ENCODE measurements around the gene GPR137.

Gene GPR137

DNA sequence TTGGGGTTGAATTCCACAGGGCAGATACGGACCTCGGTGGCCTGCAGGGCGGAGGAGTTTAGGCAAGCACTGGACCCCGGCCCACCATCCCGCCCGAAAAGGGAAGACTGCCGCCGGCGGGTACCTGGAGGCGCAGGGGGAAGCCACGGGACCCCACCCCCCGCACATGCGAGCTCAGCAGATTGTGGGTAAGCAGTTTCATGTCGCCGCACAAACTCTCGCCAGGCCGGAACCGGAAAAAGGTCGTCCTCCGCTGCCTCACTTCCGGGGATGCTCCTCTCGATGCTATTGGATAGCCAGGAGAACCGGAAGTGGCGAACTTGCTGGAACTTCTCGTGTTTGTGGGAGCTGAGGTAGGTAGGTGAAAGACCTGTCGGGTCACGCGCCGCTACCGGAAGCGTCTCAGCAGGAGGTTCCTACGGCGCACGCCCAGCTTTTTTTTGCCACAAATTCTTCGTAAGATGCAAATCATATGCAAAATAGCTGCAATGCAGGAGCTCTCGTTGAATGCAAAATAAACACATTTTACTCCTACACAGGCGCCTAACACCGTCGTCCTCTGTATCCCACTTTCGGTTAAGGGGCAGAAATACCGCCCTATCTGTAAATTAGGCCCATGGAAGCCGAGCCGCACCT is 31.8 kb downstream of the GPR137 start, which contains the start of gene TRMT112:
Gene TRMT112 (minus strand): TSS at position 235 of the 636 bp plus-strand sequence. CDS start 33 bp downstream, at position 202.
- peak; percentile 93 for DNase-seq (ENCODE audit: low spot score)
- in situ Hi-C loops (cut with MboI; ENCODE audit: low sequenced_read_pairs, unreplicated experiment) = no loop called here
- TF ChIP-seq, protein P1, sequence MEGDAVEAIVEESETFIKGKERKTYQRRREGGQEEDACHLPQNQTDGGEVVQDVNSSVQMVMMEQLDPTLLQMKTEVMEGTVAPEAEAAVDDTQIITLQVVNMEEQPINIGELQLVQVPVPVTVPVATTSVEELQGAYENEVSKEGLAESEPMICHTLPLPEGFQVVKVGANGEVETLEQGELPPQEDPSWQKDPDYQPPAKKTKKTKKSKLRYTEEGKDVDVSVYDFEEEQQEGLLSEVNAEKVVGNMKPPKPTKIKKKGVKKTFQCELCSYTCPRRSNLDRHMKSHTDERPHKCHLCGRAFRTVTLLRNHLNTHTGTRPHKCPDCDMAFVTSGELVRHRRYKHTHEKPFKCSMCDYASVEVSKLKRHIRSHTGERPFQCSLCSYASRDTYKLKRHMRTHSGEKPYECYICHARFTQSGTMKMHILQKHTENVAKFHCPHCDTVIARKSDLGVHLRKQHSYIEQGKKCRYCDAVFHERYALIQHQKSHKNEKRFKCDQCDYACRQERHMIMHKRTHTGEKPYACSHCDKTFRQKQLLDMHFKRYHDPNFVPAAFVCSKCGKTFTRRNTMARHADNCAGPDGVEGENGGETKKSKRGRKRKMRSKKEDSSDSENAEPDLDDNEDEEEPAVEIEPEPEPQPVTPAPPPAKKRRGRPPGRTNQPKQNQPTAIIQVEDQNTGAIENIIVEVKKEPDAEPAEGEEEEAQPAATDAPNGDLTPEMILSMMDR (IDR thresholded peaks at IDR 0.05; ENCODE audit: borderline replicate concordance, control extremely low read depth, extremely low read depth, insufficient read depth, missing control alignments) = no peak

DNA sequence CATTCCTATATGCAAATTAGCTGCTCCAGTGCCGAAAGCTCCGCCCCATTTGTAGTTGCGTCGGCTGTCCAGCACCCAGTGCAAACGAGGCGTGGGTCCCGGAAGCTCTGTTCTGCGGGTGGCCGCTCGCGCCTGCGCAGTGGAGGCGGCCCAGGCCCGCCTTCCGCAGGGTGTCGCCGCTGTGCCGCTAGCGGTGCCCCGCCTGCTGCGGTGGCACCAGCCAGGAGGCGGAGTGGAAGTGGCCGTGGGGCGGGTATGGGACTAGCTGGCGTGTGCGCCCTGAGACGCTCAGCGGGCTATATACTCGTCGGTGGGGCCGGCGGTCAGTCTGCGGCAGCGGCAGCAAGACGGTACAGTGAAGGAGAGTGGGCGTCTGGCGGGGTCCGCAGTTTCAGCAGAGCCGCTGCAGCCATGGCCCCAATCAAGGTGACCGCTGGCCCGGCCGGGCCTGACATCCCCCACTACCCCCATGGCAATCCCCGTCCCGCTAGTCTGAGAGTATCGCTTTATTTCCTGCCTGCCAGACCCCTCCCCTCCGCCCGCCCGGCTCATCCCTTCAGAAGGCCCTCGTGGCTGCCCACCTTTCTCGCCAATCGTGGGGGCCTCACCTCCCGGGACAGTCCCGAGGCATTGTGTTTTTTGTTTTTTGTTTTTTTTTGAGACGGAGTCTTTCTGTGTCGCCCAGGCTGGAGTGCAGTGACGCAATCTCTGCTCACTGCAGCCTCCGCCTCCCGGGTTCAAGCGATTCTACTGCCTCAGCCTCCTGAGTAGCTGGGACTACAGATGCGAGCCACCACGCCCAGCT is 32.5 kb downstream of the GPR137 start, which contains the start of gene PRDX5:
Gene PRDX5 (plus strand): TSS at position 161 of the 805 bp plus-strand sequence. CDS start 95 bp downstream, at position 256.
- DNase-seq (ENCODE audit: low spot score) = peak; percentile 97
- in situ Hi-C loops (cut with MboI; ENCODE audit: low sequenced_read_pairs, unreplicated experiment) = no loop called here
- TF ChIP-seq, protein P1 (IDR thresholded peaks at IDR 0.05; ENCODE audit: borderline replicate concordance, control extremely low read depth, extremely low read depth, insufficient read depth, missing control alignments) = peak; percentile 54

DNA sequence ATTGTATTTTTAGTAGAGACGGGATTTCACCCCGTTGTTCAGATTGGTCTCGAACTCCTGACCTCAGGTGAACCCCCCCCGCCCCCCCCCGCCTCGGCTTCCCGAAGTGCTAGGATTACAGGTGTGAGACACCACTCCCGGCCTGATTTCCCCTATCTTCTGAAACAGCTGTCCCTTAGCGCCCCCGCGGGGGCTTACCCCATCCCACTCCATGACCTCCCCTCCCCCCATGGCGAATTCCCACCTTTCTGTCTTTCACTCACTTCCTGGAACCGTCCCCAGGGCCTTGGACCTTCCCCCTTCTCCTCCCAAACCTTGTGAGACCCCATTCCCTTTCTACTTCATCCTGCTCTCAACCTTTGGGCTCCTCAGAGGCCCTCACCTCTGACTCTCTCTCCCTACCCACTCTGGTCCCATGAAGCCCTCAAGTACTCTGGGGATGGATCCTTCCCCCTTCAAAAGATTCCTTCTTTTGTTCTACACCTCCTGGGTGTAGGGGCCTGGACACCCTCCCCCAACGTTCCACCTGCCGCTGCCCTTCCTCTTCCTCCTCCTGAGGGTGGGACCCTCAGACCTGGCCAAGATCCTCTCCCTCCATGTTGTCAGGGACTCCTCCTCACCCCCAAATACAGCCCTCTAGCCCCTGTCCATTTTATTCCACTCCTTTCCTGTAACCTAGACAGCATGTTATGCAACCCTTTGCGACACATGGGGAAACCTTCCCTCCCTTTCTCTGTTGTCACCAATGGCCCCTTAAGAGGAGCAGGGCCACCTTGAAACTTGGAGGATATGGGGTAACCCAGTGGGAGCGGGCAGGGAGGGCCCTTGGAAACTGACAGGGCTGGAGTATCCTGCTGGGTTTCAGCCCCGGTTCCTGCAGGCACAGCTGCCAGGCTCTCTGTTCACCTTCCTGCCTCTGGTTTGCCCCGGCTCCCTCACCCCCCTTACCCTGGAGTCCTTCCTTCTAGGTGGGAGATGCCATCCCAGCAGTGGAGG is 33.4 kb downstream of the GPR137 start:
- in situ Hi-C loops (cut with MboI; ENCODE audit: low sequenced_read_pairs, unreplicated experiment) = no loop called here
- TF ChIP-seq, protein P1 (IDR thresholded peaks at IDR 0.05; ENCODE audit: borderline replicate concordance, control extremely low read depth, extremely low read depth, insufficient read depth, missing control alignments) = no peak
- no peak for DNase-seq (ENCODE audit: low spot score)

DNA sequence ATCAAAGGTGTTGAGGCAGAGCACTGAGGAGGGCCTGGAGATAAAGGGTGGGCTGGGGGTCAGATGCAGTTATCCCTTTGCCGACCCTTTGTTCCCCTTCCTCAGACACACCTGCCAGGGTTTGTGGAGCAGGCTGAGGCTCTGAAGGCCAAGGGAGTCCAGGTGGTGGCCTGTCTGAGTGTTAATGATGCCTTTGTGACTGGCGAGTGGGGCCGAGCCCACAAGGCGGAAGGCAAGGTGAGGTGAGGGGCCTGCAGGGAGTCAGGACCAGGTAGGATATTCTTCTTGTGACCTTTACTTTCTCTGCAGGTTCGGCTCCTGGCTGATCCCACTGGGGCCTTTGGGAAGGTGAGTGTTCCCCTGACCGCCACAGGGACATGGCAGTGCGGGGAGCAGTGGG is 34.9 kb downstream of the GPR137 start:
- TF ChIP-seq, protein P1 (IDR thresholded peaks at IDR 0.05; ENCODE audit: borderline replicate concordance, control extremely low read depth, extremely low read depth, insufficient read depth, missing control alignments) = no peak
- in situ Hi-C loops (cut with MboI; ENCODE audit: low sequenced_read_pairs, unreplicated experiment) = no loop called here
- DNase-seq (ENCODE audit: low spot score) = no peak

DNA sequence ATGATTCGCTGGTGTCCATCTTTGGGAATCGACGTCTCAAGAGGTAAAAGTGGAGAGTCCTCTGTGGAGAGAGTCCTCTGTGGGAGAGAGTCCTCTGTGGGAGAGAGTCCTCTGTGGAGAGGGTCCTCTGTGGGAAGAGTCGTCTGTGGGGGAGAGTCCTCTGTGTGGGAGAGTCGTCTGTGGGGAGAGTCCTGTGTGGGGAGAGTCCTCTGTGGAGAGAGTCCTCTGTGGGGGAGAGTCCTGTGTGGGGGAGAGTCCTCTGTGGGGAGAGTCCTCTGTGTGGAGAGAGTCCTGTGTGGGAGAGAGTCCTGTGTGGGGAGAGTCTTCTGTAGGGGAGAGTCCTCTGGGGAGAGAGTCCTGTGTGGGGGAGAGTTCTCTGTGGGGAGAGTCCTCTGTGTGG is 35.4 kb downstream of the GPR137 start:
- TF ChIP-seq, protein P1 (IDR thresholded peaks at IDR 0.05; ENCODE audit: borderline replicate concordance, control extremely low read depth, extremely low read depth, insufficient read depth, missing control alignments) = no peak
- DNase-seq (ENCODE audit: low spot score) = no peak
- in situ Hi-C loops (cut with MboI; ENCODE audit: low sequenced_read_pairs, unreplicated experiment) = no loop called here

DNA sequence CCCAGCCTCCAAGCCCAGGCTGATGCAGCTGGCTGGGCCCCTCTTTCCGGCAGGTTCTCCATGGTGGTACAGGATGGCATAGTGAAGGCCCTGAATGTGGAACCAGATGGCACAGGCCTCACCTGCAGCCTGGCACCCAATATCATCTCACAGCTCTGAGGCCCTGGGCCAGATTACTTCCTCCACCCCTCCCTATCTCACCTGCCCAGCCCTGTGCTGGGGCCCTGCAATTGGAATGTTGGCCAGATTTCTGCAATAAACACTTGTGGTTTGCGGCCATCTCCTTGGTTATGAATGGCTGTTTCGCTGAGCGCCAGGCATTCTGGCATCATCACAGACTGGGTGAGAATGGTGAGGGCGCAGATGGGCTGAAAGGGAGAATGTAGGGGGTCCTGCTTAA is 35.9 kb downstream of the GPR137 start:
- in situ Hi-C loops (cut with MboI; ENCODE audit: low sequenced_read_pairs, unreplicated experiment) = no loop called here
- TF ChIP-seq, protein P1 (IDR thresholded peaks at IDR 0.05; ENCODE audit: borderline replicate concordance, control extremely low read depth, extremely low read depth, insufficient read depth, missing control alignments) = no peak
- DNase-seq (ENCODE audit: low spot score) = no peak
